DND-41 (cell line): Measurements from ENCODE around the gene NFKBIL1.

Experiments used
- ATAC-seq: fragments of 200-7000 bp; cut with Tn5 transposase; 3 replicates; pipeline ENCODE4 v1.9.1; 2021; ENCODE audit warnings: low read depth; ENCODE audit not compliant: insufficient read depth
- DNase-seq: peaks from one replicate; pipeline ENCODE4 v3.0.0-alpha.2; 2020
- H2AFZ ChIP-seq: 2 replicates; pipeline ENCODE4 v1.6.0; 2012; ENCODE audit warnings: low read depth, low read length
- H3K27ac ChIP-seq: 2 replicates; pipeline ENCODE4 v1.5.1; 2012; ENCODE audit warnings: low read length, inconsistent platforms
- H3K27me3 ChIP-seq: fragments of 200-600 bp; sonication (generic); 2 replicates; pipeline ENCODE4 v1.6.0; 2012; ENCODE audit warnings: low read length, mild to moderate bottlenecking, inconsistent platforms; ENCODE audit not compliant: insufficient read depth, poor library complexity
- H3K36me3 ChIP-seq: 2 replicates; pipeline ENCODE4 v1.5.1; 2012; ENCODE audit warnings: low read length, inconsistent platforms; ENCODE audit not compliant: insufficient read depth
- H3K4me1 ChIP-seq: 2 replicates; pipeline ENCODE4 v1.5.1; 2012; ENCODE audit warnings: mild to moderate bottlenecking, low read length; ENCODE audit not compliant: insufficient read depth
- H3K4me2 ChIP-seq: 2 replicates; pipeline ENCODE4 v1.6.0; 2012; ENCODE audit warnings: mild to moderate bottlenecking, moderate library complexity, low read length, inconsistent platforms; ENCODE audit not compliant: insufficient read depth
- H3K4me3 ChIP-seq, 2 experiments: fragments of 200-600 bp in 1 of 2; shearing (Covaris generic) in 1 of 2; 2 replicates each; pipeline ENCODE4 v1.5.1; 2012 to 2016; ENCODE audit warnings: inconsistent platforms in 2 of 2, low read length in 2 of 2, mild to moderate bottlenecking in 2 of 2, low read depth in 1 of 2, moderate library complexity in 1 of 2
- H3K79me2 ChIP-seq: 2 replicates; pipeline ENCODE4 v1.6.0; 2012; ENCODE audit warnings: low read length, inconsistent platforms; ENCODE audit not compliant: insufficient read depth
- H3K9ac ChIP-seq: 2 replicates; pipeline ENCODE4 v1.6.0; 2012; ENCODE audit warnings: low read depth, mild to moderate bottlenecking, inconsistent platforms, low read length, moderate library complexity
- H3K9me3 ChIP-seq: 2 replicates; pipeline ENCODE4 v1.5.1; 2012; ENCODE audit warnings: low read length, moderate library complexity, mild to moderate bottlenecking, inconsistent platforms; ENCODE audit not compliant: insufficient read depth, severe bottlenecking
- H4K20me1 ChIP-seq: 2 replicates; pipeline ENCODE4 v1.6.0; 2012; ENCODE audit warnings: low read length; ENCODE audit not compliant: insufficient read depth
- EZH2 ChIP-seq: IDR thresholded peaks from 3 replicates; pipeline ENCODE4 v1.6.1; 2012; ENCODE audit warnings: borderline replicate concordance, low read depth, mild to moderate bottlenecking, moderate library complexity, low read length, inconsistent platforms; ENCODE audit not compliant: severe bottlenecking
- TF ChIP-seq, protein P1 (sequence below): IDR thresholded peaks from 2 replicates; pipeline ENCODE4 v1.5.1; 2012; ENCODE audit warnings: borderline replicate concordance, low read length, moderate library complexity, mild to moderate bottlenecking; ENCODE audit not compliant: poor library complexity, severe bottlenecking; ENCODE audit errors: extremely low read depth

Gene NFKBIL1

DNA sequence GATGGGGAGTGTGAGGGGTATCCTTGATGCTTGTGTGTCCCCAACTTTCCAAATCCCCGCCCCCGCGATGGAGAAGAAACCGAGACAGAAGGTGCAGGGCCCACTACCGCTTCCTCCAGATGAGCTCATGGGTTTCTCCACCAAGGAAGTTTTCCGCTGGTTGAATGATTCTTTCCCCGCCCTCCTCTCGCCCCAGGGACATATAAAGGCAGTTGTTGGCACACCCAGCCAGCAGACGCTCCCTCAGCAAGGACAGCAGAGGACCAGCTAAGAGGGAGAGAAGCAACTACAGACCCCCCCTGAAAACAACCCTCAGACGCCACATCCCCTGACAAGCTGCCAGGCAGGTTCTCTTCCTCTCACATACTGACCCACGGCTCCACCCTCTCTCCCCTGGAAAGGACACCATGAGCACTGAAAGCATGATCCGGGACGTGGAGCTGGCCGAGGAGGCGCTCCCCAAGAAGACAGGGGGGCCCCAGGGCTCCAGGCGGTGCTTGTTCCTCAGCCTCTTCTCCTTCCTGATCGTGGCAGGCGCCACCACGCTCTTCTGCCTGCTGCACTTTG is 28.0 kb downstream of the NFKBIL1 start, which contains the start of gene TNF:
Gene TNF, plus strand, starts transcription at position 231 of the 567 bp plus-strand sequence. Its CDS starts 177 bp downstream, at position 408.
- Histone ChIP-seq H3K79me2 (no peaks in the 10 kb centered on the region), H3K4me2 (peak within 1 kb of the TSS; percentile 66), H3K27ac (peak within 1 kb of the TSS; percentile 76), H2AFZ (peak within 1 kb of the TSS; percentile 80), H3K36me3 (no peaks in the 10 kb centered on the region), H3K27me3 (no peaks in the 10 kb centered on the region), H3K9me3 (no peaks in the 10 kb centered on the region), H3K4me1 (peaks cover 31% of the 10 kb centered on the region), H3K4me3 (peak within 1 kb of the TSS; percentile 4 to 62; a peak in 3 of 4 replicates), H3K9ac (peak within 1 kb of the TSS; percentile 65), H4K20me1 (no peaks in the 10 kb centered on the region)
- TF ChIP-seq EZH2: no peak
- TF ChIP-seq, protein P1, sequence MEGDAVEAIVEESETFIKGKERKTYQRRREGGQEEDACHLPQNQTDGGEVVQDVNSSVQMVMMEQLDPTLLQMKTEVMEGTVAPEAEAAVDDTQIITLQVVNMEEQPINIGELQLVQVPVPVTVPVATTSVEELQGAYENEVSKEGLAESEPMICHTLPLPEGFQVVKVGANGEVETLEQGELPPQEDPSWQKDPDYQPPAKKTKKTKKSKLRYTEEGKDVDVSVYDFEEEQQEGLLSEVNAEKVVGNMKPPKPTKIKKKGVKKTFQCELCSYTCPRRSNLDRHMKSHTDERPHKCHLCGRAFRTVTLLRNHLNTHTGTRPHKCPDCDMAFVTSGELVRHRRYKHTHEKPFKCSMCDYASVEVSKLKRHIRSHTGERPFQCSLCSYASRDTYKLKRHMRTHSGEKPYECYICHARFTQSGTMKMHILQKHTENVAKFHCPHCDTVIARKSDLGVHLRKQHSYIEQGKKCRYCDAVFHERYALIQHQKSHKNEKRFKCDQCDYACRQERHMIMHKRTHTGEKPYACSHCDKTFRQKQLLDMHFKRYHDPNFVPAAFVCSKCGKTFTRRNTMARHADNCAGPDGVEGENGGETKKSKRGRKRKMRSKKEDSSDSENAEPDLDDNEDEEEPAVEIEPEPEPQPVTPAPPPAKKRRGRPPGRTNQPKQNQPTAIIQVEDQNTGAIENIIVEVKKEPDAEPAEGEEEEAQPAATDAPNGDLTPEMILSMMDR: no peak
- DNase-seq (peak; percentile 92), ATAC-seq (peak; percentile 74)

DNA sequence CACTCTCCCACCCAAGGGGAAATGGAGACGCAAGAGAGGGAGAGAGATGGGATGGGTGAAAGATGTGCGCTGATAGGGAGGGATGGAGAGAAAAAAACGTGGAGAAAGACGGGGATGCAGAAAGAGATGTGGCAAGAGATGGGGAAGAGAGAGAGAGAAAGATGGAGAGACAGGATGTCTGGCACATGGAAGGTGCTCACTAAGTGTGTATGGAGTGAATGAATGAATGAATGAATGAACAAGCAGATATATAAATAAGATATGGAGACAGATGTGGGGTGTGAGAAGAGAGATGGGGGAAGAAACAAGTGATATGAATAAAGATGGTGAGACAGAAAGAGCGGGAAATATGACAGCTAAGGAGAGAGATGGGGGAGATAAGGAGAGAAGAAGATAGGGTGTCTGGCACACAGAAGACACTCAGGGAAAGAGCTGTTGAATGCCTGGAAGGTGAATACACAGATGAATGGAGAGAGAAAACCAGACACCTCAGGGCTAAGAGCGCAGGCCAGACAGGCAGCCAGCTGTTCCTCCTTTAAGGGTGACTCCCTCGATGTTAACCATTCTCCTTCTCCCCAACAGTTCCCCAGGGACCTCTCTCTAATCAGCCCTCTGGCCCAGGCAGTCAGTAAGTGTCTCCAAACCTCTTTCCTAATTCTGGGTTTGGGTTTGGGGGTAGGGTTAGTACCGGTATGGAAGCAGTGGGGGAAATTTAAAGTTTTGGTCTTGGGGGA is 28.7 kb downstream of the NFKBIL1 start:
- H3K36me3 ChIP-seq: no peaks in the 10 kb centered on the region; the same call in 1 of the 2 replicates
- H3K79me2 ChIP-seq: peaks cover 2% of the 10 kb centered on the region; the same call in 1 of the 2 replicates
- peak overlapping the region; percentile 65 for H3K9ac ChIP-seq
- H3K9me3 ChIP-seq: no peaks in the 10 kb centered on the region
- no peaks in the 10 kb centered on the region for H4K20me1 ChIP-seq
- H3K4me2 ChIP-seq: peak overlapping the region; percentile 66
- peaks cover 37% of the 10 kb centered on the region for H3K4me1 ChIP-seq
- H3K27me3 ChIP-seq: peaks cover 3% of the 10 kb centered on the region
- H3K4me3 ChIP-seq: peak overlapping the region; percentile 4 to 62; a peak in 3 of 4 replicates
- DNase-seq: no peak
- H2AFZ ChIP-seq: peak overlapping the region; percentile 80
- no peak for ATAC-seq
- H3K27ac ChIP-seq: peak overlapping the region; percentile 76
- TF ChIP-seq EZH2: no peak
- TF ChIP-seq, protein P1: no peak

DNA sequence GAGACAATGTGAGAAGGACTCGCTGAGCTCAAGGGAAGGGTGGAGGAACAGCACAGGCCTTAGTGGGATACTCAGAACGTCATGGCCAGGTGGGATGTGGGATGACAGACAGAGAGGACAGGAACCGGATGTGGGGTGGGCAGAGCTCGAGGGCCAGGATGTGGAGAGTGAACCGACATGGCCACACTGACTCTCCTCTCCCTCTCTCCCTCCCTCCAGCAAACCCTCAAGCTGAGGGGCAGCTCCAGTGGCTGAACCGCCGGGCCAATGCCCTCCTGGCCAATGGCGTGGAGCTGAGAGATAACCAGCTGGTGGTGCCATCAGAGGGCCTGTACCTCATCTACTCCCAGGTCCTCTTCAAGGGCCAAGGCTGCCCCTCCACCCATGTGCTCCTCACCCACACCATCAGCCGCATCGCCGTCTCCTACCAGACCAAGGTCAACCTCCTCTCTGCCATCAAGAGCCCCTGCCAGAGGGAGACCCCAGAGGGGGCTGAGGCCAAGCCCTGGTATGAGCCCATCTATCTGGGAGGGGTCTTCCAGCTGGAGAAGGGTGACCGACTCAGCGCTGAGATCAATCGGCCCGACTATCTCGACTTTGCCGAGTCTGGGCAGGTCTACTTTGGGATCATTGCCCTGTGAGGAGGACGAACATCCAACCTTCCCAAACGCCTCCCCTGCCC is 29.6 kb downstream of the NFKBIL1 start:
- Histone ChIP-seq H4K20me1 (no peaks in the 10 kb centered on the region), H2AFZ (no peak overlapping the region), H3K9me3 (no peaks in the 10 kb centered on the region), H3K27ac (no peak overlapping the region), H3K27me3 (peaks cover 10% of the 10 kb centered on the region), H3K4me3 (no peak overlapping the region), H3K9ac (no peak overlapping the region; the same call in 1 of the 2 replicates), H3K36me3 (no peaks in the 10 kb centered on the region; the same call in 1 of the 2 replicates), H3K4me2 (no peak overlapping the region), H3K4me1 (peaks cover 46% of the 10 kb centered on the region), H3K79me2 (peaks cover 4% of the 10 kb centered on the region; the same call in 1 of the 2 replicates)
- TF ChIP-seq EZH2: no peak
- TF ChIP-seq, protein P1: no peak
- ATAC-seq (peak; percentile 32), DNase-seq (peak; percentile 74)
